ENCODE results near the gene LRTM2.

DNA sequence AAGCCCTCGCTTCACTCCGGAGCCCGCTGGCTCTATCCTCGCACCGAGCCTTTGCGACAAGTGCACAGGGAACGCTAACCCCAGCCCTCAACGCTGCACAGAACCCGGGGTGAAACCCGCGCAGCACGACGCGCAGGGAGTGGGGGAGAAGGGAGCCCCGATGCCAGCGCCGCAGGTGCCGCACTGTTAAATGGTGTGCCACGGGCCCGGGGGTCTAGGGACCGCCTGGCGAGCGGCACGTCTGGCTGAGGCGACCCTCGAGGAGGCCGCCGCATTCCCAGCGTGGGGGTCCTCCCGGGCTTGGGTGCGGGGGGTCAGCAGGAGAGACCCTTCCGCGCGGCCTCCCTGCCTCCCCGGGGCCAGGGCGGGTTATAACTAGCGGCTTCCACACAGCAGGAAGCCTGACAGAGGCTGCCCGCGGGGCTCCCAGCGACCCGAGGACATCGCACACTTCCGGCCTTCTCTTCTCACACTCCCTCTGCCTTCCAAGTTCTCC is 23.8 kb upstream of the LRTM2 start:
- TF ChIP-seq, protein P1, sequence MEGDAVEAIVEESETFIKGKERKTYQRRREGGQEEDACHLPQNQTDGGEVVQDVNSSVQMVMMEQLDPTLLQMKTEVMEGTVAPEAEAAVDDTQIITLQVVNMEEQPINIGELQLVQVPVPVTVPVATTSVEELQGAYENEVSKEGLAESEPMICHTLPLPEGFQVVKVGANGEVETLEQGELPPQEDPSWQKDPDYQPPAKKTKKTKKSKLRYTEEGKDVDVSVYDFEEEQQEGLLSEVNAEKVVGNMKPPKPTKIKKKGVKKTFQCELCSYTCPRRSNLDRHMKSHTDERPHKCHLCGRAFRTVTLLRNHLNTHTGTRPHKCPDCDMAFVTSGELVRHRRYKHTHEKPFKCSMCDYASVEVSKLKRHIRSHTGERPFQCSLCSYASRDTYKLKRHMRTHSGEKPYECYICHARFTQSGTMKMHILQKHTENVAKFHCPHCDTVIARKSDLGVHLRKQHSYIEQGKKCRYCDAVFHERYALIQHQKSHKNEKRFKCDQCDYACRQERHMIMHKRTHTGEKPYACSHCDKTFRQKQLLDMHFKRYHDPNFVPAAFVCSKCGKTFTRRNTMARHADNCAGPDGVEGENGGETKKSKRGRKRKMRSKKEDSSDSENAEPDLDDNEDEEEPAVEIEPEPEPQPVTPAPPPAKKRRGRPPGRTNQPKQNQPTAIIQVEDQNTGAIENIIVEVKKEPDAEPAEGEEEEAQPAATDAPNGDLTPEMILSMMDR (IDR thresholded peaks at IDR 0.05) = no peak
- TF ChIP-seq EZH2 (IDR thresholded peaks at IDR 0.05) = no peak
- TF ChIP-seq EZH2phosphoT487 (IDR thresholded peaks at IDR 0.05) = no peak
